HS-27A (cell line): ENCODE data around the gene CCDC112.
"Not testable (repeated sequence)": the region's sequence is repeated elsewhere in the genome, so short reads cannot be mapped to it uniquely, and the experiment has no call there.

ENCODE experiments used
- DNase-seq: peaks from one replicate; pipeline ENCODE4 v3.0.0-alpha.2; 2012; ENCODE audit warnings: low read depth, missing footprints

Gene CCDC112, protein sequence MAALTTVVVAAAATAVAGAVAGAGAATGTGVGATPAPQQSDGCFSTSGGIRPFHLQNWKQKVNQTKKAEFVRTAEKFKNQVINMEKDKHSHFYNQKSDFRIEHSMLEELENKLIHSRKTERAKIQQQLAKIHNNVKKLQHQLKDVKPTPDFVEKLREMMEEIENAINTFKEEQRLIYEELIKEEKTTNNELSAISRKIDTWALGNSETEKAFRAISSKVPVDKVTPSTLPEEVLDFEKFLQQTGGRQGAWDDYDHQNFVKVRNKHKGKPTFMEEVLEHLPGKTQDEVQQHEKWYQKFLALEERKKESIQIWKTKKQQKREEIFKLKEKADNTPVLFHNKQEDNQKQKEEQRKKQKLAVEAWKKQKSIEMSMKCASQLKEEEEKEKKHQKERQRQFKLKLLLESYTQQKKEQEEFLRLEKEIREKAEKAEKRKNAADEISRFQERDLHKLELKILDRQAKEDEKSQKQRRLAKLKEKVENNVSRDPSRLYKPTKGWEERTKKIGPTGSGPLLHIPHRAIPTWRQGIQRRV

DNA sequence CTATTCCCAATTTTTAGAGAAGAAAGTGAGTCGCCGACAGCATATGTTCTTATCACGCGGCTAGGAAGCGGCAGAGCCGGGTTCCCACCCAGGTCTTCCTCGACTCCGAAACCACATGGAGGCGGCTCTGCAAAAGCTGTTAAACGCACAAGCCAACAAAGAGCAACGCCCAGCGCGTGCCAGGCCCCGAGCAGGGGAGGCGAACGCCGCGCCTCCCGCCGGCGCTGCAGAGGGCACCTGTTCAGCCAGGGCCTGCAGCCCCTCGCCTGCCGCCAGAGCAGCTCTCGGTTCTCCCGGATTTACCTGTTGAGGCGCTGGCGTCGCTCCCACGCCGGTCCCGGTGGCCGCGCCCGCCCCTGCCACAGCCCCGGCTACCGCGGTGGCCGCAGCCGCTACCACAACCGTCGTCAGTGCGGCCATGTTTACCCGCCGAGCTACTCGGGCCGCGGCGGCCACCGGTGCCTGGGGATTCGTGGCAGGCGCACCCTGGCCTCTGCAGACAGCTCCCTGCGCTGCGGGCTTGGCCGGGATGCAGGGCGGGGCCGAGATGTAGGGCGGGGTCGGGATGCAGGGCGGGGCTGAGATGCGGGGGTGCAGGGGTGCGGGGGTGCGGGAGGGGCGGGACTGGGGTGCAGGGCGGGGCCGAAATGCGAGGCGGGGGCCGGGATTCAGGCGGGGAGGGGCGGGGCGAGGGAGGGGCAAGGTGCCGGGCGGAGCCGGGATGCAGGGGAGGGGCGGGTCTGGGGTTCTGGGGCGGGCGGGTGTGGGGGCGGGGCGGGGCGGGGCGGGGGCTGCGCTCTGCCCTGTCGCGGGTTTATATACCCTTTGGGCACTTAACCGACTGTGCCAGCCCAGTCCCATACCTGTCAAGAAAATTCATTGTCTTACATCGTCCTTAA lies at the start of gene CCDC112:
Gene CCDC112, minus strand, starts transcription at position 531 of the 899 bp plus-strand sequence. Its CDS starts 111 bp downstream, at position 420.
- DNase-seq, result peak; percentile 14

DNA sequence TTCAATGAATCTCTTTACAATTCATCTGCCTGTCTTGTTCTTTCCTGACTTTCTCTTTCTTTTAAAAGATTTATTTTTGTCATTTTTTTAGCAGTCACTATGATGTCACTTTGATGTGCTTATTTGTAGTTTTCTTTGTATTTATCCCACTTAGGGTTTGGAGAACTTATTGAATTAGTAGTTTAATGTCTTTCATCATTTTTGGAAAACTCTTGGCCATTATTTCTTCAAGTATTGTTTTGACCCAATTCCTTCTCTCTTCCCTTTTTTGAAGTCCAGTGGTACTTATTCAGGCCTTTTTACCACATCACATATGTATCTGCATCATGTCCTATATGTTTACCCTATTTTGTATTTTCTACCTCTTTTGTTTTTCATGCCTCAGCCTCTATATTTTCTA lies 48.9 kb upstream of the CCDC112 start:
- no peak for DNase-seq

DNA sequence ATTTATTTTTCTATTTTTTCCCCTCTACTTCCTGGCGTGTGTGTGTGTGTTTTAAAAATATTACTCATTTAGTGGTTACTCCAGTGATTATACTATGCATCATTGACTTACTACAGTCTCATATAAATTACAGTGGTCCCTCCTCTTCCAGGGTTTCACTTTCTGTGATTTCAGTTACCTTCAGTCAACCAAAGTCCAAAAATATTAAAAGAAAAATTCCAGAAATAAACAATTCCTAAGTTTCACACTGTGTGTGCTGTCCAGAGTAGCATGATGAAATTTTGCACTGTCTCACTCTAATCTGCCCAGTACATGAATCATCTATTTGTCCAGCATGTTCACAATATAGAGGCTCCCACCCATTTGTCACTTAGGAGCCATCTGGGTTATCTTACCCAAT lies 47.4 kb upstream of the CCDC112 start:
- no peak for DNase-seq

DNA sequence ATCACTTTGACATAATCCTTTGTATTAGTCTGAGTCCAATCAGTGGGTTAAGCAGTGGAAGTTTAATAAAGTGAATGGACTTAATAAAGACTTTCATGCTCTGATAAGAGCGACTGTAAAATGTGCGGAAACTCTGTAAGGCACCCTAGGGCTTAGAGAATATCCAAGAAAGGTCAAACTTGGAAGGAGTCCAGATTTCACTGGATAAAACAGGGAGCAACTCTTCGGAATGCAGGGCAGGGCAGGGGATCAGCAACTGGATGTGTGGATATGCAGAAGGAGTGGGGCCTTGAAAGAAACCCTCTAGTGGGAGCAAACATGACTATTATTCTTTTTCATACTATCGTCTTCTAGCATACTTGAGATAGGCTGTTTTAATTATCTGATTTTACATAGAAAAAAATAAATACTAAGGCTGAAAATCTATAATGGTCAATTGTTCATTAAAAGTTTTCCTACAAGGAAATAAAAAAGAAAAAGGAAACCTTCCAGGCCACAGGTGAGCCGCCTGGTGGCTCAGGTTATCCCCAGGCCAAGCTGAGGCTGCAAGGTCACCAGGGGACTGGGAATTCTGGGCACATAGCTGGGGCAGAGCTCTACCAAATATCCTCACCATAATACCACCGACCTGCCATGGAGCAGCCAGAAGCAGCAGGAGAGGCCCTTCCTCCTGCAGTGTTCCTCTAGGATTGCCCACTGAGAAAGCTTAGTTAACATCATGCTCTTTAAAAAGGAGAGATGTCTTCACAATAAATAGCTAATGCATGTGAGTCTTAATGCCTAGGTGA lies 46.3 kb upstream of the CCDC112 start:
- no peak for DNase-seq

DNA sequence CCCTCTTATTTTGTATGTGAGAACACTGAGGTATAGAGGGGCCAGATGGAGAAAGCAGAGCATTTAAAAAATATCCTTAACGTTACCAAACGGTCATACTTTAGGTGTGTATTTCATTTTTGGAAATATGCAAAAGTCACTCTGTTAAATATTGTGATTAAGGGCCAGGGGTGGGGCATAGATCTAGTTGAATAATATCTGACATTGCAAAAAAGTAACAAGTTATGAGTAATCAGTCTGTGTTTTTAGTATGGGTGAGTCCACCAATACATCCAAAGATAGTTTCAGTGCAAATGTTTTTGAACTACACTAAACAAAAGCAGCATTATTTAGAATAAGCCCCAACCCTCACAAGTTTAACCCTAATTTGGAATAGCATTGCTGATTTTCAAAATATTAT lies 45.3 kb upstream of the CCDC112 start:
- DNase-seq, result no peak

DNA sequence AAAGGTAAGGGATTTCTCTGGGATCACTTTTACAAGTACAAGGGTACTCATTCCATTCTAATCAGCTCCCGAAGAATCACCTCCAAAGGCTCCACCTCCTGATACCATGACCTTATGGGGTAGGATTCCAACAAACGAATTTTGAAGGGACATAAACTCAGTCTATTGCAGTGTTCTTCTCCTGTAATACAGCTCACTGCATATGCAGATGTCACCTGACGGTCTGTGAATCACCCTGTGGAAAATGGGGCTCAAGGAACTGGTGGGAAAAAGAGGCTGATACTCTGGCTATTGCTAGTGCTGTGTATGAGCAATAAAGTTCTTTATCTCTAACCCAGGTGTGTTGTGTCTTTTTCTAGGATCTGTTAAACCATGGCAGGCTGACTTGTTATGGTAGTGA lies 42.4 kb upstream of the CCDC112 start:
- DNase-seq, result no peak

DNA sequence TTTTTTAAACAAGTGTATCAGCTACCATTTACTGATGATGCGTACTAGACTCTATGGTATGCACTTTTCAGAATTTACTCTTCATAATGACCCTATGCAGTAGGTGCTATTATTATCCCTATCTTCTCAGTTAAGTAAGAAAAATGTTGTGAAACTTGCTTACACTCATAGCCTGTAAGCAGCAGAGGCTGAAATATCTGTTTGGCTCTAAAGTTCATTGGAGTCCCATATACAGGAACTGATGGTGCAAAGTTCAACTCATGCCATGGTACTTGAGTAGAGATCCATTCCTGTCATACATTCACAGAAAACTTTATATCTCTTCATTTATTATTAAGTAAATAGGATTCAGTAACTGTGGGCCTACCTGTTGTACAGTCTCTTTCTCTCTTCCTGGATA lies 41.4 kb upstream of the CCDC112 start:
- DNase-seq, result no peak

DNA sequence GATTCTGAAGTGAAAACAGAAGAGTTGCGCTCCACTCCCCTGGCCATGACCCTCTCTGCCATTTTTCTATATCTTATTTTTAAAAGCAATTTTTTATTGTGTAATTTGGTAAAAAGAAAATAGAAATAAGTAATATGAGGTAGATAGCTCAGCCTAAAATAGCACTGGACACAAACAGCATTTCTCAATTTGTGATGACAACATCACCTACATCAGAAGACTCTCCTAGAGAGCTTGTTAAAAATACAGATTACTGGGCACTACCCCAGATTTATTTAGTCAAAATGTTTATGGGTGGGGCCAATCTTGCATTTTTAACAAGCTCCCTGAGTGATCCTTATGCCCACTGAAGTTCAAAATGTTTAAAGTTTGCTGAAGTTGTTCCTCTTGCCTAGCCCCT lies 40.5 kb upstream of the CCDC112 start:
- DNase-seq, result no peak

DNA sequence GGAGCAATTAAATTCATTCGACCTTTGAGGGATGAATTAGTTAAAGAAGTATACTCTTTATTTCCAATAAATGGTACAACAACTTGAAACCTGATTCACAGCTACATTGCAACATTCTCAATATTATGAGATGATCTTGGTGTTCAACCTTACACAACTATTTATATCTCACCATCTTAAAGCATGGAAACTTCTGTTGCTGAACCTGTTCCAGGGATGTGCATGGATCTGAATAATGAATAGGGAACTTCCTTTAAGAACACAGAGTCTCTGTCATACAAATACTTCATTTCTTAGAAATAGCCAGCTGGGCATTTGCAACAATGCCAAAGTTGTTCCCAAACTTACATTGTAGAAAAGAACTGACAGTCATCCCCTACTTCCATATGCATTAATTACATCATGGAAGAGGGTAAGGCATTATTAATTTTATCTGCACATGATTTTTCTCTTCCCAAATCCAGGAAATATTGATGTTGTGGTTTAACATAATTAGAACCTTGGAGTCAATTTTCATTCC lies 39.8 kb upstream of the CCDC112 start:
- DNase-seq, result no peak

DNA sequence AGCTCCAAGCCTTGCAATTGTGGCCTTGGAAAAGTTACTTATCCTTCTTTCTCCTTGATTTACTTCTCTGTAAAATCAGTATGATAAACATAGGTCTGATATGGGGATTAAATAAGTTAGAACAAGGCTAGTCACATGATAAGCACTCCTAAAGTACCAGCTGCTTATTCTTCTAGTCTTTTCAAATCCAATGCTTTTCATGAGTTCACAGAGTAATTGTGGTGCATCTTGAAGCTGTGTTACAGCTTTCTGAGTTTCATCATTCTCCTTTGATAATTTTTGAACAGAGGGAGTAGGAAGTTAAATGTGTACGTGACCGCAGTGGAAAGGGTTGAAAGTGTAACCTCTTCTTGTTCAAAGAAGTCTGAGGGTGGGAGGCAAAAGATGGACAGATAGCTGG lies 38.8 kb upstream of the CCDC112 start:
- no peak for DNase-seq

DNA sequence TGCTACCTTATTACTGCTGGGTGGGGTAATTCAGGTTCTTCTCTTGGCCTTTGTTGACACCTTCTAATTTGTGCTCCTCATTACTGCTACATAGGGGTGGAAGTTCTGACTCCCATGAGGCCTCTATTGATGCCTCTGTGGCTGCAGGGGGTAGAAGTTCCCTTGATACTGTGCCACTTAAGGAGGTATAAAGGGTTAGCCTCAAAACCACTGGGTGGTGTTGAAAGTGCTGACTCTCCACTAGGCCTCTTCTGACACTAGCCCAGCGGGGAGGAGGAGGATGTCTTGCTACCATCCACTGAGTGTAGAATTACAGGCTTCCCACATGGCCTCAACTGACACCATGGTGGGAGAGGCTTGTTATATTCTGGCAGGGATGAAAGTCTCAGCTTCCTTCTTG lies 36.7 kb upstream of the CCDC112 start:
- no peak for DNase-seq

DNA sequence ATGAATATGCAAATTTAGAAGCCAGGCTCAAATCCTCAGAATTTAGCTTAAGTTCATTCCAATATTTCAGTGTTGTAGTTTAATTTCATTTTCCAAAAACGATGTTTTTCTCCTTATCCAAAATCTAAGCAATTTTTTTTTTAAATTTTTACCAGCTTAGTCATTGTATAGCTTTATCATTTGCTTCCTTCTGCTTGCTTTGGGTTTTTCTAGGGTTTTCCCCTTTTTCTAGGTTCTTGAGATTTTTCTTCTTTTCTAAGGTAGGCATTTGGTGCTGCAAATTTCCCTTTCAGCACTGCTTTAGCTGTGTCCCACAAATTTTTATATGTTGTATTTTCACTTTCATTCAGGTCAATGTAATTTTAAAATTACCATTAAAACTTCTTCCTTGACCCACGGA lies 34.4 kb upstream of the CCDC112 start:
- no peak for DNase-seq

DNA sequence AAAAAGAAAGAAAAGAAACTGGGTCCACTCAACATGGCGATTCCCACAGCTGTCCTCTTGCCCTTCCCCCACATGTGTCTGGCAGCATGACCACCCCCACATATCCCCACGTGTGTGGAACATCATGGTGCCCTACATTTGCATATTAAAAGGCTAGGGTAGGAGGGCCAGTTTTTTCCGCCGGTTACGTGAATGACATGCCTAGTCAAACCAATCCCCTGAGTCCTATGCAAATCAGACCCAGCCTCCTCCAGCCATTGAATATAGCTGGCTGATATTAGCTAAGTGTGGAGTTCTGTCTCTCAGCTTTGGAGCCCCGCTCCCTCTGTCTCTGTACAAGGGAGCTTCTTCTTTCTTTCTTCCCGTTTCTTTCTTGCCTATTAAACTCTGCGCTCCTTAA lies 33.0 kb upstream of the CCDC112 start:
- no peak for DNase-seq

DNA sequence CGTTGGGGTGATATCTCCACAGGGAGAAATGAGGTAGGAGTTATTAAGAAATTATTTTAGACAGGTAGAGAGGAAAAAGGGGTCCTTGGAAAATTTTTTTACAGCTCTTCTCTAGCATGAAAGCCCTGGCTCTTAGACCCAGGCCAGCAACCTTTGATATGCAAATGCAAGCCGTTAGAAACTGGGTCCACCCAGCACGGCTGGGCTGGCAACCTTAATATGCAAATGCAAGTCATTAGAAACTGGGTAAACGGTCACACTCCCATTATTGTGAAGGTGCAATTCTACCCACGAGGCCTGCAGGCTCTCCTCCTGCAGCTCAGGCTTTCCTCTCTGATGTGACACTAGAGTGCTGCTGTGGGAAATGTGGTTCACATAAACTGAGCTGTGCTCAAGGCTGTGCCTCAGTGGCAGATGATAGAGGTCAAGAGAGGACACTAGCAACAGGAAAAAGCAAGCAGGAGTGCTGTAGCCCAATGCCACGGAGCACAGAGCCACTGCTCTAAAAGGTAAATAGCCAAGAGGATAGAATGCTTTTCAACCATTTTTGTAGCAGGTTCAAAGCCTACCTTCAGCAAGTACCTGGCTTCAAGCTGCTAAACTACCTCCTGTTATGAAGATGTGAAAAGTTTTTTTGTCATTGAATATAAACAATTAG lies 32.3 kb upstream of the CCDC112 start:
- DNase-seq, result not testable (repeated sequence)

DNA sequence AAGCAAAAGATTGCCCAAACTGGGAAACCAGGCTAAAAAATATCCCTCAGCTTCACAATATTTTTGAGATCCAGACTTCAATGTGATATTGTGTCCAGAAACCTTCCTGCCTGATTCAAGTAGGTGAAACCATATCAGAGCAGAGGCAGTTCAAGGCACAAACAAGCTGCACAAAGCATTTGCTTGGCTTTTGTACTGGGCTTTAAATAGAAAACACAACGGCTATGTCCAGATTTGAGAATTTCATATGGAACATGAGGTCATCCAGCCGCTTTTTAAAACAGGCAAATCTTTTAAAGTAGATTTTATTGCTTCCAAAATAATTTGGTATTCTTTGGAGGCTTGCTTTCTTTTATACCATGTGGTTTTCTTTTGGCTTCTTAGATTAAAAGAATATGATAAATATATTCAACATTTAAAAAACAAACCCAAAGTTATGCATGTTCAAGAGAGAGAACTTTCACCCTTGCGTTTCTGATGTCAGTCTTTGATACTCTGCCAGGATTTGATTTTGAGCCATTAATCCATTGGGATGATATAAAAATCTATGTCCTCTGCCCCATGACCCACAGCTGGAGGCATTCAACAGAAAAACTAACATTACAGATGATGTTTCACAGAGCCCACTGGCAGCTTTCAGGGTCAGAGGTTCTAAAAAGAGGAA lies 29.0 kb upstream of the CCDC112 start:
- DNase-seq, result no peak

DNA sequence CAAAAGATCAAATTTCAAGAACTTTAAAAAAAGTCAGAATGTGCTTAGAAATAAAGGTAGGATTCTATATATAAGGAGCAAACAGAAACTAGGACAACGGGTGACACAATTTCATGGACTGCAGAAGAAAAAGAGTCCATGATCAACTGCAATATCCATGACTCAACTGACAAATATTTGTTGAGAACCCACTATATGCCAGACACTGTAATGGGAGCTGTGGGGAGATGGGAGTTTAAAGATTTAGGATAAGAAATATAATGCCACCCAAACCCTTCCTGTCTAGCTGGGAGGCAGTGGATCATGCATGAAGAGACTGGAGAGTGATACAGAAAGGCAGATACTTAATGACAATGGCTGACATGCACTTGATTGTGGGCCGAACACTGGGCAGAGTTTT lies 27.6 kb upstream of the CCDC112 start:
- DNase-seq, result no peak

DNA sequence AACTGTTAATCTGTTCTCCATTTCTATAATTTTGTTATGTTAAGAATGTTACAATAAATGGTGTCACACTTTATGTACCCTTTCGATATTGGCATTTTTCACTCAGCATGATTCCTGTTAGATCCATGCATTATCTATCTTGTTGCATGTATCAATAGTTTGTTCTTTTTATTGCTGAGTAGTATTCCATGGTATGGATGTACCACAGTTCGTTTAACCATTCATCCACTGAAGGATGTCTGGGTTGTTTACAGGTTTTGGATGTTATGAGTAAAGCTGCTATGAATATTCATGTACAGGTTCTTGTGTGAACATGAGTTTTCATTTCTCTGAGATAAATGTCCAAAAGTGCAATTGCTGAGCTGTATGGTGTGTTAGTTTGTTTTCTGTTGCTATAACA lies 26.3 kb upstream of the CCDC112 start:
- no peak for DNase-seq

DNA sequence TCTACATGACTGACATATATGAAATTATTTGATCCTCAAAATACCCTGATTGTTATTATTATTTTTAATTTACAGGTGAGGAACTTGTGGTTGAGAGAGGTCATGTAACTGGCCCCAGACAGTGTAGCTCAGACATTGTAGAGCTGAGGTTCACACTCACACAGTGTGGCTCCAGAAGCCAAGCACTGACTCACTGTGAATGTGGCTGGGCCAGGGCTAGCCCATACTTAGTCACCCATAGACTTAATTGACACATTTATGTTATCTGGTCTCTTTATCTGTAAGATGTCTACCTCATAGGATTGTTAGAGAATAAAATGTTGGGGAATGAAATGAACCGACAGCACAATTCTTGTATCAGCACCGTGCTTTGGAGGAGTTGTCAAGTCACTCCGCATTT lies 24.9 kb upstream of the CCDC112 start:
- DNase-seq, result no peak

DNA sequence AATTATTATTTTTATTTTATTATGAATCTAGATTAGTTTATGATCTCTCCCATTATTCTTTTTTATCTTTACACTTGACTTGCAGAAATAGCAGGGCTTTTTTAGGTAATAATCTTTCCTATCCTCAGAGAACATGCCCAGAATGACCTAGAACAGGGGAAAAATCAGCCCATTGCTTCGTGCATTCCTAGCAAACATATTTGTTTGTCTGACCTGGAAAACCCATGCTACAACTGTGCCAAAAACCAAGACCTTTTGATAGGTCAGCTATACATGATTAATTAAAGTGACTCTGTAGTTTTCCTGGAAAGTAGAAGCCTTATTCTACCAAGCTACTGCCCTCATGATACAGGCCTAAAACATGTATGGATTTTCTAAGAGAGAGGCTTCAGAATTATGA lies 24.1 kb upstream of the CCDC112 start:
- no peak for DNase-seq

DNA sequence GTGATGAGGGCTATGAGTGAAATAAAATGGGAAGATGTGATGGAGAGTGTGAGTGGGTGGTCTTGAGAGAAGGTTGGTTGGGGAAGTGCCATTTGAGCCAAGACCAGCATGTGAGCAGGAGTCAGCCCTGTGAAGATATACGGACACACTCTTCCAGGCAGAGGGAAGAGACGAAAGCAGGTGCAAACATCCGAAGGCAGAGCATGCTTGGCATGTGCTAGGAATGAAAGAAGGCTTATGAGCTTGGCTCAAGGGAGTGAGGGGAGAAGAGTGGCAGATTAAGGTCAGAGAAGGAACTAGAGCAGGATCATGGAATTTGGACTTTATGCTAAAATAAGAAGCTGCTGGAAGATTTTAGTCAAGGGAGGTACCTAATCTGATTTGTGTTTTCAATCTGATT lies 23.6 kb upstream of the CCDC112 start:
- DNase-seq, result no peak

DNA sequence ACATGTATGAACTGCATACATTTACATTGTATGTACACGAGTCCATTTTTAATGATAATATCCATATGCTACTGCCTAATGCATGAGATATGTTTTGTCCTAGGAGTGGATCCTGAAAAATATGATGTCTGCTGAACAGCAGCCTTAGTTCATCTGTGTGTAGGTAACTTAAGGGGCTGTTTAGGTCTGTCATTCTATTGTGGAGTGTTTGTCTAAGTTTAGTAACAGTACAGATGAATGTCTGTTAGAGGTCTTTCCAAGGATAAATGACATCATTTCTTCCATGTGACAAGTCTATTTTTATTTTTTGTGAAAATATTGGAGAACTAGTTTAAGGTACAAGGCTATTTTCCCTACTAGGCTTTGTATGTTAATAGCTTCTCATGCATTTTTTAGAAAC lies 22.6 kb upstream of the CCDC112 start:
- DNase-seq, result no peak
